ENCODE data around the gene SAMD9L. TPM values are rescaled to one million over a fixed set of nuclear protein-coding genes. Genes with fewer than 3 reads are reported as not detected.
A peak's percentile ranks its signal among the peaks of the same experiment; 100 is the strongest.

The SAMD9L gene
- total RNA-seq, 1 experiment from 2014 or later, result 26.4 TPM

GRCh38 chr7:93156884-93157283, 8.7 kb upstream of the SAMD9L start:
- no peak overlapping the region for H2AFZ ChIP-seq (ENCODE audit: low read length)
- no peak for DNase-seq
- H3K9me2 ChIP-seq (replicated peaks; ENCODE audit: insufficient read depth, low read length), result no peaks in the 10 kb centered on the region

GRCh38 chr7:93150200-93150835, 2.1 kb upstream of the SAMD9L start:
- Histone ChIP-seq H3K4me3 (ENCODE audit: low read length) (no peak overlapping the region), H4K20me1 (ENCODE audit: insufficient read depth, low read depth, low read length) (no peaks in the 10 kb centered on the region), H3K79me2 (ENCODE audit: low read length) (no peaks in the 10 kb centered on the region), H3K27me3 (ENCODE audit: low read length) (no peaks in the 10 kb centered on the region), H2AFZ (ENCODE audit: low read length) (no peak overlapping the region; the same call in 1 of the 2 replicates), H3K9me2 (replicated peaks; ENCODE audit: insufficient read depth, low read length) (no peaks in the 10 kb centered on the region), H3K4me1 (ENCODE audit: low read length) (peaks cover 46% of the 10 kb centered on the region), H3K9ac (ENCODE audit: low read length) (no peak overlapping the region), H3K4me2 (ENCODE audit: low read depth, low read length, poor library complexity, severe bottlenecking) (no peak overlapping the region), H3K9me3 (ENCODE audit: low read length) (no peaks in the 10 kb centered on the region), H3K27ac (ENCODE audit: low read length) (no peak overlapping the region), H3K36me3 (ENCODE audit: insufficient read depth, low read length) (no peaks in the 10 kb centered on the region)
- DNase-seq, result no peak

More at GRCh38 chr7:93156884-93157283, 8.7 kb upstream of the SAMD9L start:
- no peak overlapping the region for H3K27ac ChIP-seq (ENCODE audit: low read length)
- H3K36me3 ChIP-seq (ENCODE audit: insufficient read depth, low read length), result no peaks in the 10 kb centered on the region
- no peak overlapping the region for H3K9ac ChIP-seq (ENCODE audit: low read length)
- no peaks in the 10 kb centered on the region for H4K20me1 ChIP-seq (ENCODE audit: insufficient read depth, low read depth, low read length)
- peaks cover 2% of the 10 kb centered on the region; the same call in 1 of the 2 replicates for H3K27me3 ChIP-seq (ENCODE audit: low read length)
- H3K79me2 ChIP-seq (ENCODE audit: low read length), result no peaks in the 10 kb centered on the region
- no peaks in the 10 kb centered on the region for H3K9me3 ChIP-seq (ENCODE audit: low read length)
- H3K4me2 ChIP-seq (ENCODE audit: low read depth, low read length, poor library complexity, severe bottlenecking), result no peak overlapping the region
- H3K4me1 ChIP-seq (ENCODE audit: low read length), result peaks cover 5% of the 10 kb centered on the region
- no peak overlapping the region for H3K4me3 ChIP-seq (ENCODE audit: low read length)

DNA sequence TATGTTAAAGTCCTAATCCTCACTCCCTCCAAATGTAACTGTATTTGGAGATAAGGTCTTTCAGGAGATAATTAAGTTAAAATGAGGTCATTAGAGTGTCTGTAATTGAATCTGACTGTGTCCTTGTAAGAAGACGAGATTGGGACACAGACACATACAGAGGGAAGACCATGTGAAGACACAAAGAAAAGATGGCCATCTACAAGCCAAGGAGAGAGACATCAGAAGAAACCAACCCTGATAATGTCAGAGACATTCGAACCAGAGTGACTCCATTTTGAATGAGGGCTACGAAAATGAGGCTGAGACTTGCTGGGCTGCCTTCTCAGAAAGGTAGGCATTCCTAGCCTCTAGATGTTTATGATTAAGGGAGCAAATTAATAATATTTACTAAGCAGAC, 542 bp upstream of the SAMD9L start:
- Histone ChIP-seq H3K4me2 (ENCODE audit: low read depth, low read length, poor library complexity, severe bottlenecking) (peak overlapping the region; percentile 77), H3K9ac (ENCODE audit: low read length) (peak overlapping the region; percentile 68)

DNA sequence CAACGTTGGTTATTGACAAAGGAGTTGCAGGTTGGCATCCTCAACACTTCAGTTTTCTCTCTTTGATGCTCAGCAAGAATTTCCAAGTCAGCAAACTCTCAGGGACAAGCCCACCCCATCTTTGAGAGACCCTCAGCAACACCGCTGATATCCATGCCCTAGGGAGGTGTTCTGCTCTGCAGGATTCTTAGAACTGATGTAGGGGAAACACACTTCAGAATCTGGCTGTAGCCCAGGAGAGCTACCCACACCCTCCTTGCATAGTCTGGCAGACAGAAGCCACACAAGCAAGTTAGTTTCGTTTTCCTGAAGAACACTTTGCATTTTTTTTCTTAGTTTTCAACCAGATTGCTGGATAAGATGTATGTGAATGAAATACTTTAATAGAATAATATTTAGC, 822 bp downstream of the SAMD9L start:
- Histone ChIP-seq H3K4me2 (ENCODE audit: low read depth, low read length, poor library complexity, severe bottlenecking) (peak overlapping the region; percentile 77), H3K36me3 (ENCODE audit: insufficient read depth, low read length) (no peaks in the 10 kb centered on the region), H3K27ac (ENCODE audit: low read length) (peak overlapping the region; percentile 60), H4K20me1 (ENCODE audit: insufficient read depth, low read depth, low read length) (no peaks in the 10 kb centered on the region), H3K4me3 (ENCODE audit: low read length) (peak overlapping the region; percentile 68), H3K9me3 (ENCODE audit: low read length) (no peaks in the 10 kb centered on the region), H2AFZ (ENCODE audit: low read length) (peak overlapping the region; percentile 98), H3K9ac (ENCODE audit: low read length) (peak overlapping the region; percentile 68), H3K9me2 (replicated peaks; ENCODE audit: insufficient read depth, low read length) (no peaks in the 10 kb centered on the region), H3K4me1 (ENCODE audit: low read length) (peaks cover 53% of the 10 kb centered on the region), H3K27me3 (ENCODE audit: low read length) (no peaks in the 10 kb centered on the region), H3K79me2 (ENCODE audit: low read length) (no peaks in the 10 kb centered on the region)
- peak; percentile 76 for DNase-seq

More for the DNA sequence above, 542 bp upstream of the SAMD9L start:
- H3K27ac ChIP-seq (ENCODE audit: low read length), result peak overlapping the region; percentile 60; the same call in 1 of the 2 replicates
- no peaks in the 10 kb centered on the region for H3K9me3 ChIP-seq (ENCODE audit: low read length)
- no peaks in the 10 kb centered on the region for H3K9me2 ChIP-seq (replicated peaks; ENCODE audit: insufficient read depth, low read length)
- no peak for DNase-seq
- no peaks in the 10 kb centered on the region for H3K27me3 ChIP-seq (ENCODE audit: low read length)
- peaks cover 53% of the 10 kb centered on the region for H3K4me1 ChIP-seq (ENCODE audit: low read length)
- H3K79me2 ChIP-seq (ENCODE audit: low read length), result no peaks in the 10 kb centered on the region
- H3K36me3 ChIP-seq (ENCODE audit: insufficient read depth, low read length), result no peaks in the 10 kb centered on the region
- H3K4me3 ChIP-seq (ENCODE audit: low read length), result peak overlapping the region; percentile 68; the same call in 1 of the 2 replicates
- no peaks in the 10 kb centered on the region for H4K20me1 ChIP-seq (ENCODE audit: insufficient read depth, low read depth, low read length)
- peak overlapping the region; percentile 98 for H2AFZ ChIP-seq (ENCODE audit: low read length)

GRCh38 chr7:93146472-93147141, 1.6 kb downstream of the SAMD9L start:
- peak overlapping the region; percentile 60 for H3K27ac ChIP-seq (ENCODE audit: low read length)
- H3K27me3 ChIP-seq (ENCODE audit: low read length), result no peaks in the 10 kb centered on the region
- H3K9me3 ChIP-seq (ENCODE audit: low read length), result no peaks in the 10 kb centered on the region
- peak overlapping the region; percentile 77 for H3K4me2 ChIP-seq (ENCODE audit: low read depth, low read length, poor library complexity, severe bottlenecking)
- H2AFZ ChIP-seq (ENCODE audit: low read length), result peak overlapping the region; percentile 98
- no peaks in the 10 kb centered on the region for H3K79me2 ChIP-seq (ENCODE audit: low read length)
- no peaks in the 10 kb centered on the region for H4K20me1 ChIP-seq (ENCODE audit: insufficient read depth, low read depth, low read length)
- peak overlapping the region; percentile 68 for H3K9ac ChIP-seq (ENCODE audit: low read length)
- peaks cover 53% of the 10 kb centered on the region for H3K4me1 ChIP-seq (ENCODE audit: low read length)
- H3K36me3 ChIP-seq (ENCODE audit: insufficient read depth, low read length), result no peaks in the 10 kb centered on the region
- peak; percentile 59 for DNase-seq
- H3K4me3 ChIP-seq (ENCODE audit: low read length), result peak overlapping the region; percentile 68
- no peaks in the 10 kb centered on the region for H3K9me2 ChIP-seq (replicated peaks; ENCODE audit: insufficient read depth, low read length)

DNA sequence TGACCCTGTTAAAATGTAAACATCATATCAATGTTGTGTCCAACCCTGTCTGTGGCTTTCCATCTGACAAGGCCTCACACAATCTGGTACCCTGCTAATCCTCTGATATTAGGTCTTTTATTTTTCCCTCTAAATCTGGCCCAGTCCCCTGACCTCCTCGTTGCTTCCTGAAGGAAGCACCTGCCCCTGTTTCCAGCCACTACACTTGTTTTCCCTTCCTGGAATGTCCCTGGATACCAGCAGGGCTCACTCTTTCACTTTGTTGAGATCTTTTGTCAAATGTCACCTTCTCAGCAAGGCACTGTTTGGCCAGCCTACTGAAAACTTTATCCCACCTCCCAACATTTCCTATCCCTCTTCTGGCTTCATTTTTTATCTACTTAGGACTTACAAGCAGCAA, 2.1 kb downstream of the SAMD9L start:
- Histone ChIP-seq H3K27ac (ENCODE audit: low read length) (peak overlapping the region; percentile 60), H3K4me1 (ENCODE audit: low read length) (peaks cover 53% of the 10 kb centered on the region), H4K20me1 (ENCODE audit: insufficient read depth, low read depth, low read length) (no peaks in the 10 kb centered on the region), H3K9me3 (ENCODE audit: low read length) (no peaks in the 10 kb centered on the region), H2AFZ (ENCODE audit: low read length) (0 out of 2 replicates have a peak overlapping the region, but pooled peaks have one; percentile 78), H3K79me2 (ENCODE audit: low read length) (no peaks in the 10 kb centered on the region), H3K27me3 (ENCODE audit: low read length) (no peaks in the 10 kb centered on the region), H3K4me3 (ENCODE audit: low read length) (peak overlapping the region; percentile 68; the same call in 1 of the 2 replicates), H3K4me2 (ENCODE audit: low read depth, low read length, poor library complexity, severe bottlenecking) (peak overlapping the region; percentile 77), H3K9ac (ENCODE audit: low read length) (peak overlapping the region; percentile 68), H3K36me3 (ENCODE audit: insufficient read depth, low read length) (no peaks in the 10 kb centered on the region), H3K9me2 (replicated peaks; ENCODE audit: insufficient read depth, low read length) (no peaks in the 10 kb centered on the region)
- DNase-seq, result no peak

DNA sequence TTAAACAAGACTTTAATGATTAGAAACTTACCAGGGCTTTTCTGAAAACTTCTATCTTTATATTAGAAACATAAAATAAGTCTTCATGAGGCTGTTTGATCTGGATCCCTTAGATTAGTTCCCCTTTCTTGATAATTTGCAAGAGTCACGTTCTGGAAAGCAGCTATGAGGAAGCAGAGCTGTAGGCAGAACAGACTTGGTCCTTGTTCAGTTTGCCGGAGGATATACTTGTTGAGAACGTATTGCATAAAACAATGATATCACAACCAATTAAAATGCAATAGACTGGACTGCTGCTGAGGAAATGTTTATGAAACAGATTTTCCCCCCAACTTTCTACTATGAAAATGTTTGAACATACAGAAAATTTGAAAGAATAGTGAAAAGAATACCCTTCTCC, 2.8 kb downstream of the SAMD9L start:
- Histone ChIP-seq H3K79me2 (ENCODE audit: low read length) (no peaks in the 10 kb centered on the region), H3K4me2 (ENCODE audit: low read depth, low read length, poor library complexity, severe bottlenecking) (peak overlapping the region; percentile 77)

GRCh38 chr7:93142127-93142526, 6.1 kb downstream of the SAMD9L start:
- Histone ChIP-seq H3K9me2 (replicated peaks; ENCODE audit: insufficient read depth, low read length) (no peaks in the 10 kb centered on the region), H3K36me3 (ENCODE audit: insufficient read depth, low read length) (no peaks in the 10 kb centered on the region), H3K4me2 (ENCODE audit: low read depth, low read length, poor library complexity, severe bottlenecking) (no peak overlapping the region), H3K9ac (ENCODE audit: low read length) (no peak overlapping the region), H3K27me3 (ENCODE audit: low read length) (no peaks in the 10 kb centered on the region), H3K79me2 (ENCODE audit: low read length) (no peaks in the 10 kb centered on the region), H4K20me1 (ENCODE audit: insufficient read depth, low read depth, low read length) (no peaks in the 10 kb centered on the region), H2AFZ (ENCODE audit: low read length) (no peak overlapping the region), H3K4me1 (ENCODE audit: low read length) (peaks cover 27% of the 10 kb centered on the region), H3K9me3 (ENCODE audit: low read length) (no peaks in the 10 kb centered on the region), H3K27ac (ENCODE audit: low read length) (no peak overlapping the region), H3K4me3 (ENCODE audit: low read length) (no peak overlapping the region)
- no peak for DNase-seq

More for the DNA sequence above, 2.8 kb downstream of the SAMD9L start:
- Histone ChIP-seq H3K9ac (ENCODE audit: low read length) (peak overlapping the region; percentile 68; the same call in 1 of the 2 replicates), H3K4me3 (ENCODE audit: low read length) (peak overlapping the region; percentile 68; the same call in 1 of the 2 replicates), H3K9me2 (replicated peaks; ENCODE audit: insufficient read depth, low read length) (no peaks in the 10 kb centered on the region), H2AFZ (ENCODE audit: low read length) (peak overlapping the region; percentile 78; the same call in 1 of the 2 replicates), H3K27ac (ENCODE audit: low read length) (peak overlapping the region; percentile 60), H3K4me1 (ENCODE audit: low read length) (peaks cover 46% of the 10 kb centered on the region), H3K9me3 (ENCODE audit: low read length) (no peaks in the 10 kb centered on the region), H3K27me3 (ENCODE audit: low read length) (no peaks in the 10 kb centered on the region), H3K36me3 (ENCODE audit: insufficient read depth, low read length) (no peaks in the 10 kb centered on the region), H4K20me1 (ENCODE audit: insufficient read depth, low read depth, low read length) (no peaks in the 10 kb centered on the region)
- peak; percentile 83 for DNase-seq

Measured in Karpas-422 (cell line).